GM19324 (cell line): ENCODE measurements around the gene SCAF8.
A peak's percentile ranks its signal among the peaks of the same experiment; 100 is the strongest.
"Not testable (repeated sequence)": the region's sequence is repeated elsewhere in the genome, so short reads cannot be mapped to it uniquely, and the experiment has no call there.

Source experiments
- ATAC-seq: cut with Tn5 transposase; IDR thresholded peaks from one replicate; pipeline ENCODE4 v1.9.1; 2021; ENCODE audit warnings: mild to moderate bottlenecking, moderate library complexity; ENCODE audit not compliant: unreplicated experiment, low FRiP score

Gene SCAF8

GRCh38 chr6:154773610-154774089 is 40.4 kb downstream of the SCAF8 start:
- ATAC-seq, result peak; percentile 61

GRCh38 chr6:154779157-154779556 is 45.9 kb downstream of the SCAF8 start:
- ATAC-seq, result not testable (repeated sequence)

GRCh38 chr6:154782193-154782592 is 49.0 kb downstream of the SCAF8 start:
- ATAC-seq, result no peak

GRCh38 chr6:154783229-154783628 is 50.0 kb downstream of the SCAF8 start:
- no peak for ATAC-seq

GRCh38 chr6:154785075-154785474 is 51.9 kb downstream of the SCAF8 start:
- ATAC-seq, result no peak

- ATAC-seq, result no peak
These were observed 53.1 kb downstream of the SCAF8 start for GRCh38 chr6:154786144-154786868.

GRCh38 chr6:154791556-154792317 is 58.5 kb downstream of the SCAF8 start:
- ATAC-seq, result no peak

GRCh38 chr6:154792325-154792724 is 59.1 kb downstream of the SCAF8 start:
- ATAC-seq, result no peak

- ATAC-seq, result no peak
These were observed 59.5 kb downstream of the SCAF8 start for GRCh38 chr6:154792761-154793160.

- no peak for ATAC-seq
These were observed 63.3 kb downstream of the SCAF8 start for GRCh38 chr6:154796484-154796883.

GRCh38 chr6:154797857-154798256 is 64.6 kb downstream of the SCAF8 start:
- no peak for ATAC-seq

- ATAC-seq, result no peak
These were observed 67.1 kb downstream of the SCAF8 start for GRCh38 chr6:154800338-154800737.

GRCh38 chr6:154805288-154805911 is 72.2 kb downstream of the SCAF8 start:
- ATAC-seq, result no peak

- ATAC-seq, result no peak
These were observed 73.6 kb downstream of the SCAF8 start for GRCh38 chr6:154806804-154807203.

GRCh38 chr6:154811663-154812062 is 78.4 kb downstream of the SCAF8 start:
- ATAC-seq, result not testable (repeated sequence)

GRCh38 chr6:154814063-154814462 is 80.8 kb downstream of the SCAF8 start:
- ATAC-seq, result peak; percentile 73

- no peak for ATAC-seq
These were observed 83.0 kb downstream of the SCAF8 start for GRCh38 chr6:154815938-154816820.

- no peak for ATAC-seq
These were observed 87.9 kb downstream of the SCAF8 start for GRCh38 chr6:154821099-154821498.

- ATAC-seq, result no peak
These were observed 88.4 kb downstream of the SCAF8 start for GRCh38 chr6:154821638-154822037.

GRCh38 chr6:154822947-154823558 is 89.8 kb downstream of the SCAF8 start:
- ATAC-seq, result no peak
